Skeletal muscle tissue (tissue), 4 donors: ENCODE measurements around the gene LHFPL6. TPM values are rescaled to one million over a fixed set of nuclear protein-coding genes. Genes with fewer than 3 reads are reported as not detected.
A peak's percentile ranks its signal among the peaks of the same experiment; 100 is the strongest.

ENCODE experiments used
- H3K27ac ChIP-seq: one replicate; pipeline ENCODE4 v1.7.0; 2013; ENCODE audit warnings: mild to moderate bottlenecking, low read depth, low read length, inconsistent platforms
- H3K27me3 ChIP-seq, 3 donors: one replicate each; pipeline ENCODE4 v1.7.0; 2013; ENCODE audit warnings: low read length in 3 of 3; ENCODE audit not compliant: control insufficient read depth in 3 of 3, insufficient read depth in 3 of 3
- H3K36me3 ChIP-seq, 3 donors: one replicate each; pipeline ENCODE4 v1.7.0; 2013; ENCODE audit warnings: low read length in 3 of 3; ENCODE audit not compliant: control insufficient read depth in 3 of 3, insufficient read depth in 3 of 3
- H3K4me1 ChIP-seq, 3 donors: one replicate each; pipeline ENCODE4 v1.7.0; 2013; ENCODE audit warnings: low read length in 3 of 3, mild to moderate bottlenecking in 3 of 3; ENCODE audit not compliant: control insufficient read depth in 3 of 3, insufficient read depth in 3 of 3
- H3K4me3 ChIP-seq, 3 donors: one replicate each; pipeline ENCODE4 v1.7.0; 2013; ENCODE audit warnings: low read length in 3 of 3
- H3K9ac ChIP-seq, 3 donors: one replicate each; pipeline ENCODE4 v1.7.0; 2013; ENCODE audit warnings: low read length in 3 of 3, mild to moderate bottlenecking in 3 of 3, moderate library complexity in 2 of 3, low read depth in 1 of 3
- H3K9me3 ChIP-seq, 3 donors: one replicate each; pipeline ENCODE4 v1.7.0; 2013; ENCODE audit warnings: low read length in 3 of 3; ENCODE audit not compliant: control insufficient read depth in 3 of 3
- total RNA-seq: library from RNA; depleted of rRNA; stranded (reverse); fragments of >200 nt; gene quantifications from one replicate; pipeline ENCODE4 v1.2.3, GENCODE V29; 2014
- donor health status: Osteomylitis.

The LHFPL6 gene
- total RNA-seq, 1 donor from 2014 or later, result 32.4 TPM

DNA sequence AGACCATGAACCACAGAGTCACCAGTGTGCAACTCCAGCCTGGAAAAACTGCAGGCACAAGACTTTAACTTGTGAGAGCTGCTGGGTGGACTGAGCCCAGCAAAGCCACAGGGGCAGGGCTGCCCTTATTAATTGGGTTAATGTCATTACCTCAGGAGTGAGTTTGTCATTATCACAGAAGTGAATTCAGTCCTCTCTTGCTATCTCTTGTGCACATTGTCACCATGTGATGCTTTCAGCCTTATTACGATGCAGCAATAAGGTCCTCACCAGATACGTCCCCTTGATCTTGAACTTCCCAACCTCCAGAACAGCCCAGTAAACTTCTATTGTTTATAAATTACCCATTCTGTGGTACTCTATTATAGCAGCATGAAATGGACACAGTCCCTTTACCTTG lies 158.1 kb downstream of the LHFPL6 start:
- Histone ChIP-seq H3K27ac (no peak overlapping the region), H3K36me3 (no peaks in the 10 kb centered on the region), H3K9ac (no peak overlapping the region), H3K27me3 (no peaks in the 10 kb centered on the region), H3K4me1 (peaks cover 5 to 10% (median 8%) of the 10 kb centered on the region in 3 donors), H3K4me3 (no peak overlapping the region), H3K9me3 (no peaks in the 10 kb centered on the region)

- H3K9ac ChIP-seq, result no peak overlapping the region
- H3K4me1 ChIP-seq, result no peaks in the 10 kb centered on the region
- no peaks in the 10 kb centered on the region for H3K36me3 ChIP-seq
- H3K4me3 ChIP-seq, result no peak overlapping the region
- H3K27ac ChIP-seq, result no peak overlapping the region
- H3K27me3 ChIP-seq, result no peaks in the 10 kb centered on the region
- H3K9me3 ChIP-seq, result peaks cover 0 to under 1% (median 0%) of the 10 kb centered on the region in 3 donors
Observed at GRCh38 chr13:39433651-39434050, 169.3 kb downstream of the LHFPL6 start.

GRCh38 chr13:39432196-39432595 lies 170.8 kb downstream of the LHFPL6 start:
- H3K27ac ChIP-seq, result no peak overlapping the region
- no peaks in the 10 kb centered on the region for H3K27me3 ChIP-seq
- no peaks in the 10 kb centered on the region for H3K9me3 ChIP-seq
- no peak overlapping the region for H3K4me3 ChIP-seq
- H3K4me1 ChIP-seq, result no peaks in the 10 kb centered on the region
- no peaks in the 10 kb centered on the region for H3K36me3 ChIP-seq
- no peak overlapping the region for H3K9ac ChIP-seq

GRCh38 chr13:39422845-39423565 lies 180.0 kb downstream of the LHFPL6 start:
- Histone ChIP-seq H3K27me3 (no peaks in the 10 kb centered on the region), H3K9me3 (no peaks in the 10 kb centered on the region), H3K9ac (no peak overlapping the region), H3K4me1 (no peaks in the 10 kb centered on the region), H3K27ac (no peak overlapping the region), H3K4me3 (no peak overlapping the region), H3K36me3 (no peaks in the 10 kb centered on the region)

GRCh38 chr13:39419876-39420275 lies 183.1 kb downstream of the LHFPL6 start:
- Histone ChIP-seq H3K27me3 (no peaks in the 10 kb centered on the region), H3K4me1 (peaks cover 0 to 17% (median 8%) of the 10 kb centered on the region in 3 donors), H3K9ac (no peak overlapping the region), H3K4me3 (no peak overlapping the region), H3K36me3 (no peaks in the 10 kb centered on the region), H3K27ac (no peak overlapping the region), H3K9me3 (no peaks in the 10 kb centered on the region)

GRCh38 chr13:39419068-39419467 lies 183.9 kb downstream of the LHFPL6 start:
- H3K4me3 ChIP-seq, result no peak overlapping the region
- H3K36me3 ChIP-seq, result no peaks in the 10 kb centered on the region
- no peak overlapping the region for H3K9ac ChIP-seq
- no peak overlapping the region for H3K27ac ChIP-seq
- H3K27me3 ChIP-seq, result no peaks in the 10 kb centered on the region
- H3K4me1 ChIP-seq, result peaks cover 0 to 18% (median 8%) of the 10 kb centered on the region in 3 donors
- H3K9me3 ChIP-seq, result no peaks in the 10 kb centered on the region

GRCh38 chr13:39418424-39418823 lies 184.6 kb downstream of the LHFPL6 start:
- H3K27me3 ChIP-seq, result no peaks in the 10 kb centered on the region
- H3K9ac ChIP-seq, result no peak overlapping the region
- H3K4me1 ChIP-seq, result peaks cover 0 to 18% (median 8%) of the 10 kb centered on the region in 3 donors
- no peak overlapping the region for H3K4me3 ChIP-seq
- no peak overlapping the region for H3K27ac ChIP-seq
- H3K9me3 ChIP-seq, result no peaks in the 10 kb centered on the region
- no peaks in the 10 kb centered on the region for H3K36me3 ChIP-seq

DNA sequence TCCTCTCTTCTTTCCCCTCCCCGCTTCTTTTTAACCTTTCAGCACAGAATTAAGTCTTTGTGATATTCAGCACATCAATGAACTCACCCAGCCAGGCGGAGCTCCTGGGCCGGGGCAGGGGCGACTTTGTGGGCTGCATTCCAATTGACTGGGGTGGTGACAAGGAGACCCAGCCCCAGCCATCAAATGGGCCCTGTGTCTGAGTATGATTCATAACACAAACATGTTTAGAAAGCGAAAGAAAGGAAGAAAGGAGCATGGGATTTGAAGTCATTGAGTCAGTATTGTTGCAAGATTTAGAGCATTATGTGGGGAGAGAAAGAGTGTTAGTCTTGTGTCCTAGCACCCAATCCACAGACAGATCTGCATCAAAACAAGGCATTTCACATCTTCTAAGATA lies 185.3 kb downstream of the LHFPL6 start:
- Histone ChIP-seq H3K27ac (peak overlapping the region; percentile 25), H3K4me1 (peaks cover 0 to 18% (median 8%) of the 10 kb centered on the region in 3 donors), H3K4me3 (no peak overlapping the region), H3K9me3 (no peaks in the 10 kb centered on the region), H3K9ac (no peak overlapping the region), H3K27me3 (no peaks in the 10 kb centered on the region), H3K36me3 (no peaks in the 10 kb centered on the region)

- Histone ChIP-seq H3K36me3 (no peaks in the 10 kb centered on the region), H3K9ac (no peak overlapping the region), H3K4me1 (peaks cover 0 to 18% (median 8%) of the 10 kb centered on the region in 3 donors), H3K9me3 (no peaks in the 10 kb centered on the region), H3K4me3 (no peak overlapping the region), H3K27me3 (no peaks in the 10 kb centered on the region), H3K27ac (peak overlapping the region; percentile 25)
Observed at GRCh38 chr13:39417131-39417530, 185.9 kb downstream of the LHFPL6 start.

GRCh38 chr13:39415008-39415802 lies 187.8 kb downstream of the LHFPL6 start:
- no peaks in the 10 kb centered on the region for H3K36me3 ChIP-seq
- no peaks in the 10 kb centered on the region for H3K9me3 ChIP-seq
- H3K4me3 ChIP-seq, result peak overlapping the region in 1 of 3 donors; percentile 38
- H3K9ac ChIP-seq, result no peak overlapping the region
- no peaks in the 10 kb centered on the region for H3K27me3 ChIP-seq
- peaks cover 0 to 18% (median 8%) of the 10 kb centered on the region in 3 donors for H3K4me1 ChIP-seq
- peak overlapping the region; percentile 45 for H3K27ac ChIP-seq
